SJSA1 (cell line): Measurements from ENCODE around the gene TMEM229B. TPM values are rescaled to one million over a fixed set of nuclear protein-coding genes. Genes with fewer than 3 reads are reported as not detected.

Experiments
- DNase-seq, 2 experiments: peaks; one replicate each; pipeline ENCODE4 v3.0.0-alpha.2; 2015 to 2020; ENCODE audit warnings: low spot score in 2 of 2, low read depth in 1 of 2
- H3K27ac ChIP-seq: fragments of 250-450 bp; sonication (Bioruptor Pico); 2 replicates; pipeline ENCODE4 v1.5.1; 2020; ENCODE audit warnings: mild to moderate bottlenecking, moderate library complexity
- H3K27me3 ChIP-seq: fragments of 250-450 bp; sonication (Bioruptor Pico); replicated peaks from 2 replicates; pipeline ENCODE4 v1.5.1; 2020; ENCODE audit warnings: mild to moderate bottlenecking, moderate library complexity
- H3K36me3 ChIP-seq: fragments of 250-450 bp; sonication (Bioruptor Pico); 2 replicates; pipeline ENCODE4 v1.5.1; 2020; ENCODE audit warnings: mild to moderate bottlenecking
- H3K4me1 ChIP-seq: fragments of 250-450 bp; sonication (Bioruptor Pico); replicated peaks from 2 replicates; pipeline ENCODE4 v1.6.1; 2021; ENCODE audit warnings: mild to moderate bottlenecking
- H3K4me3 ChIP-seq: fragments of 250-450 bp; sonication (Bioruptor Pico); 2 replicates; pipeline ENCODE4 v1.5.1; 2020; ENCODE audit warnings: mild to moderate bottlenecking
- H3K9me3 ChIP-seq: fragments of 250-450 bp; sonication (Bioruptor Pico); replicated peaks from 2 replicates; pipeline ENCODE4 v1.5.1; 2020; ENCODE audit warnings: mild to moderate bottlenecking
- total RNA-seq: library from RNA; depleted of rRNA; stranded (reverse); fragments of >200 nt; shearing (Covaris generic); gene quantifications from 2 replicates; pipeline ENCODE4 v1.2.3, GENCODE V29; 2014; rRNA removed

The TMEM229B gene
- total RNA-seq, 1 experiment from 2014 or later: 0.71 TPM

- H3K27ac ChIP-seq: no peak overlapping the region
- H3K4me1 ChIP-seq: peaks cover 5% of the 10 kb centered on the region; the same call in 1 of the 2 replicates
- no peak for DNase-seq
- no peaks in the 10 kb centered on the region for H3K9me3 ChIP-seq
- H3K4me3 ChIP-seq: no peak overlapping the region
- no peaks in the 10 kb centered on the region for H3K36me3 ChIP-seq
- no peaks in the 10 kb centered on the region for H3K27me3 ChIP-seq
Observed at GRCh38 chr14:67425608-67426007, 62.9 kb downstream of the TMEM229B start.

GRCh38 chr14:67424539-67424938 is 64.0 kb downstream of the TMEM229B start:
- H3K36me3 ChIP-seq: no peaks in the 10 kb centered on the region
- H3K27ac ChIP-seq: no peak overlapping the region
- H3K4me3 ChIP-seq: no peak overlapping the region
- H3K4me1 ChIP-seq: peaks cover 5% of the 10 kb centered on the region; the same call in 1 of the 2 replicates
- no peaks in the 10 kb centered on the region for H3K9me3 ChIP-seq
- no peak for DNase-seq
- H3K27me3 ChIP-seq: no peaks in the 10 kb centered on the region

GRCh38 chr14:67423424-67423823 is 65.1 kb downstream of the TMEM229B start:
- no peak overlapping the region for H3K4me3 ChIP-seq
- no peak for DNase-seq
- H3K36me3 ChIP-seq: no peaks in the 10 kb centered on the region
- no peaks in the 10 kb centered on the region for H3K27me3 ChIP-seq
- peaks cover 14% of the 10 kb centered on the region for H3K4me1 ChIP-seq
- H3K9me3 ChIP-seq: no peaks in the 10 kb centered on the region
- no peak overlapping the region for H3K27ac ChIP-seq

- no peak for DNase-seq
- Histone ChIP-seq H3K4me3 (no peak overlapping the region), H3K36me3 (no peaks in the 10 kb centered on the region), H3K4me1 (peaks cover 12% of the 10 kb centered on the region), H3K9me3 (no peaks in the 10 kb centered on the region), H3K27ac (no peak overlapping the region), H3K27me3 (no peaks in the 10 kb centered on the region)
Observed at GRCh38 chr14:67421356-67422224, 66.9 kb downstream of the TMEM229B start.

Other genes starting within 250 kb of the TMEM229B start
- gene PALS1, start 247.3 kb downstream of the TMEM229B start, total RNA-seq: 20.4 and 35.0 TPM in 2 replicates
- 125 and 130 TPM in 2 replicates for gene ATP6V1D, start 128.9 kb downstream of the TMEM229B start, total RNA-seq
- 276 and 302 TPM in 2 replicates for gene EIF2S1, start 128.4 kb downstream of the TMEM229B start, total RNA-seq
- 15.9 and 20.0 TPM in 2 replicates for gene PLEK2, start 76.6 kb downstream of the TMEM229B start, total RNA-seq
- 0.97 TPM in 1 of 2 replicates, not detected in the other for gene PLEKHH1, start 44.6 kb upstream of the TMEM229B start, total RNA-seq
- gene PIGH, start 111.5 kb upstream of the TMEM229B start, total RNA-seq: 11.2 and 20.4 TPM in 2 replicates
- gene ARG2, start 131.2 kb upstream of the TMEM229B start, total RNA-seq: 4.9 and 7.4 TPM in 2 replicates
- 36.2 and 49.2 TPM in 2 replicates for gene VTI1B, start 185.9 kb upstream of the TMEM229B start, total RNA-seq
- 54.7 and 63.4 TPM in 2 replicates for gene RDH11, start 207.0 kb upstream of the TMEM229B start, total RNA-seq
- gene RDH12, start 213.2 kb upstream of the TMEM229B start, total RNA-seq: not detected in 2 replicates